Cardiac ventricle fibroblast (primary cell): ENCODE measurements around the gene DCST1. TPM values are rescaled to one million over a fixed set of nuclear protein-coding genes. Genes with fewer than 3 reads are reported as not detected.

Experiments
- total RNA-seq: library from RNA; depleted of rRNA; stranded (reverse); fragments of >200 nt; gene quantifications from 2 replicates; pipeline ENCODE4 v1.2.3, GENCODE V29; 2015

Gene DCST1, protein sequence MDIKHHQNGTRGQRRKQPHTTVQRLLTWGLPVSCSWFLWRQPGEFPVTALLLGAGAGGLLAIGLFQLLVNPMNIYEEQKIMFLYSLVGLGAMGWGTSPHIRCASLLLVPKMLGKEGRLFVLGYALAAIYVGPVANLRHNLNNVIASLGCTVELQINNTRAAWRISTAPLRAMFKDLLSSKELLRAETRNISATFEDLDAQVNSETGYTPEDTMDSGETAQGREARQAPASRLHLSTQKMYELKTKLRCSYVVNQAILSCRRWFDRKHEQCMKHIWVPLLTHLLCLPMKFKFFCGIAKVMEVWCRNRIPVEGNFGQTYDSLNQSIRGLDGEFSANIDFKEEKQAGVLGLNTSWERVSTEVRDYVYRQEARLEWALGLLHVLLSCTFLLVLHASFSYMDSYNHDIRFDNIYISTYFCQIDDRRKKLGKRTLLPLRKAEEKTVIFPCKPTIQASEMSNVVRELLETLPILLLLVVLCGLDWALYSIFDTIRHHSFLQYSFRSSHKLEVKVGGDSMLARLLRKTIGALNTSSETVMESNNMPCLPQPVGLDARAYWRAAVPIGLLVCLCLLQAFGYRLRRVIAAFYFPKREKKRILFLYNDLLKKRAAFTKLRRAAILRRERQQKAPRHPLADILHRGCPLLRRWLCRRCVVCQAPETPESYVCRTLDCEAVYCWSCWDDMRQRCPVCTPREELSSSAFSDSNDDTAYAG
- total RNA-seq = not detected in 2 replicates

DNA sequence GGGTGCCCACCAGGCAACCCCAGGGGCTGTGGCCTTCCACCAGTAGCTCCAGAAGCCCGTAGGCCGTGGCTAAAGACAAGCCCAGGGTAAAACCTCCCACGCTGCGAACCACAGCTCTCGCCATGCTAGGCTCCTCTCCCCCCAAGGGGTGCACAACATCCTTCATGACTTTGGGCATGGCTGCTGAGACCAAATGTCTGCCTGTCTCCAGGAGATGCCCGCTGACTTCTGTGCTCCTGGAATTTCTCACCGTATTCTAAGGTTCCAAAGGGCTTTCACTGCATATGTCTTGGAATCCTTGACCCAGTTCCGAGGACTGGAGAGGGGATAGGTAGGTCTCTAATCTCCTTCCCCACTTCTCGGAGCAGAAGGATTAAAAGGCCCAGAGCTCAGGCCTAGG, at the start of gene DCST1, which contains the start of gene DCST2:
DCST1 (plus strand) TSS at position 301 of the 400 bp plus-strand sequence. CDS start 213 bp downstream, outside the sequence.
DCST2 (minus strand) TSS at position 258 of the 400 bp plus-strand sequence; CDS start at position 178, 80 bp downstream.

DNA sequence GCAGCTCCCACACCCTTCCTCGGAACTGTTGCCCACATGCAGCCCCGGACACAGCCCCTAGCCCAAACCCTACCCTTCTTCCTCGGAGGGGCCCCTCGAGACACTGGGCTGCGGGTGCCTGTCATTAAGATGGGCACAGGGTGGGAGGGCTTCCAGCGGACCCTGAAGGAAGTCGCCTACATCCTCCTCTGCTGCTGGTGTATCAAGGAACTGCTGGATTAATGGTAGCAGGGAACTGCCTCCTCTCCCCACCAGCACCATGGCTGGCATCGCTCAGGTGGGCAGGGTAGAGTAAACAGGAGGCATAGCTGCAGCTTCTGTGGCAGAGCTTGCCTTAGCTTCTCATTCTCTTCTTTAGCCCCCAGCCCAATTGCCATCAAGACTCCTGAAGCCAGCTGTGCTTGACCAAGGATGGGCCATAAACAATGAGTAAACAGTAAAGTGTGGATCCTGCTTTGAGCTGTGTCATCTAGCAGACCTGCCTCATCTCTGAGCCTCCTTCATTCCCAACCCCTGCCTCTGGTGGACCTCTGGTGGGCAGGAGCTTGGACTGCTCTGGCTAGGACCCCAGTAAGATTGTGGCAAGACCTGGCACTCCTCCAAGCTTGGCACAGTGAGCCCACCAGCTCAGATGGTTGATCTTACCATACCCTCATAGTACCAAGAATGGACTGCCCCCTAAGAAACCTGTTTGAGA, 39.9 kb upstream of the DCST1 start, which contains the start of gene LENEP:
LENEP (plus strand) TSS at position 15 of the 697 bp plus-strand sequence; CDS start at position 37, 22 bp downstream.

DNA sequence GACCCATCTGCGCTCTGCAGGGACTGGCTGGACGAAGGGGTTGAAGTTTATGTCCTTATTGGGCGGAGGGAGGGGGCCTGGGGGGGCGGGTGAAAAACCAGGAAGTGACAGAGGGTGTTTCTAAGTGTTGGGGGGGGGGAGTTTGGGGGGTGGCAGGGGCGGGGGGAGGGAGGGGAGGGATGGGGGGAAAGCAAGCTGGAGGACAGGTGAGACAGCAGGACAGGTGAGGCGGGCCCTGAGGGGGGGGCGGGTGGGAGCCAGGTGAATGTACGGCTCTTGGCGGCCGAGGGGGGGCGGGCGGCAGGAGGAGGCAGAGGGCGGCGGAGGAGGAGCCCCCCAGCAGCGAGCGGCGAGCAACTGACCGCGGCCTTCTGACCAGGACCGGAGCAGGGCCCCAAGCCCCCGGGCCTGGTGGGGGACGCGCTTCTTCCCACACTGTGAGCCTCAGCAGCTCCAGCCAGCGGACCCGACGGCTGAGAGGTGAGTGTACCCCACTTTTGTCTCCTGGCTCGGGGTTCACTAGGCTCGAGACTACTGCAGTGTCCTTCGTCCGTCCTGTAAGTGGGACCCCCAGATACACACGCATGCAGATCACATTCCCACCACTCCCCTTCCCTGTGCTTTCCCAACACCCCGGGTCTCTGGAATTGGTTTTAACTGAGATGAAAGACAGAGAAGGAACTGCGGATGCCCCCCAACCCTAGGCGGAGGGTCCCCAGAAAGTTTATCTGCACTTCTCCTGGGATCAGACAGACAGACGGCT, 31.0 kb upstream of the DCST1 start, which contains the start of gene ZBTB7B:
ZBTB7B (plus strand) TSS at position 339 of the 763 bp plus-strand sequence. CDS start 11,859 bp downstream, outside the sequence.

DNA sequence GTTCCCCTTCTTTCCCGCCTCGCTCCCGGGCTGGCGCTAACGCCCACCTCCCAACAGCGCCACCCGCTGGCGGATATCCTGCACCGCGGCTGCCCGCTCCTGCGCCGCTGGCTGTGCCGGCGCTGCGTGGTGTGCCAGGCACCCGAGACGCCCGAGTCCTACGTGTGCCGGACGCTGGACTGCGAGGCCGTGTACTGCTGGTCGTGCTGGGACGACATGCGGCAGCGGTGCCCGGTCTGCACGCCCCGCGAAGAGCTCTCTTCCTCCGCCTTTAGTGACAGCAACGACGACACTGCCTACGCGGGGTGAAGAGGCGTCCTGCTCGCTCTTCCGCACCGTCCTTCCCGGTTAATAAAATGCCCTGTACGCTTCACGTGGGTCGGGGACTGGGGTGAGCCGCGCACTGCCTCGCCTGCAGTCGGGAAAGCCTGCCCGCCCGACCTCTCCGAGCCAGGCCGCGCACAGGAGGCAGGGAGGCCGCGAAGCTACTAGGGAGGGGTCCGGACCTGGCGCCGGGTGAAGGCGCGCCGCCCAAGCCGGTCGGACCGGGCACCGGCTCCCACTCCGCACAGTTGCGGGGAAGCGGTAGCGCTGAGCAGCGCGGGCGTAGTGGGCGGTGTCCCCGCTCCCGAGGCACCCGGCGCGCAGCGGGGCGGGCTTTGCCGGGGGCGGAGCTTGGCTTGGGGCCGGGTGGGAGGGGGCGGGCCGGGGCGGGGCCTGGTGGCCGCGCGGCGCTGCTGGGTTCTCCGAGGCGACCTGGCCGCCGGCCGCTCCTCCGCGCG, 17.1 kb downstream of the DCST1 start, which contains the start of gene ADAM15:
ADAM15 (plus strand) TSS at position 757 of the 782 bp plus-strand sequence. CDS start 71 bp downstream, outside the sequence.

DNA sequence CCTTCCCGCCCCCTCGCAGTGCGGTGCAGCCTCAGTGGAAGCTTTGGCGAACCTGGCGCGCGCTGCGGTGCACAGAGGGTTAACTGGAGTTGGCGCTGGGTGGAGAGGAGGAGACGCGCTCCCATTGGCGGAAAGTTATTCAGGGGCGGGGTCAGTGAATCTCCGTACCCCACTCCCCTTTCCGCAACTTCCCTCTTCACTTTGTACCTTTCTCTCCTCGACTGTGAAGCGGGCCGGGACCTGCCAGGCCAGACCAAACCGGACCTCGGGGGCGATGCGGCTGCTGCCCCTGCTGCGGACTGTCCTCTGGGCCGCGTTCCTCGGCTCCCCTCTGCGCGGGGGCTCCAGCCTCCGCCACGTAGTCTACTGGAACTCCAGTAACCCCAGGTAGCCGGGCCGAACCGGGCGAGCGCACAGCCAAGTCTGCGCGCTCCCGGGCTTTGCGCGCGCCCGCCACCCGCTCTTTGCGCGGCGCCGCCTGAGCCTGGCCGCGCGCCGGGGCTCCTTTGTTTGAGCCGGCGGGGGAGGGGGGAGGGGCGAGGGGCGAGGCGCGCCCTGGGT, 30.0 kb downstream of the DCST1 start, which contains the start of gene EFNA4:
EFNA4 (plus strand) TSS at position 191 of the 561 bp plus-strand sequence; CDS start at position 275, 84 bp downstream.

DNA sequence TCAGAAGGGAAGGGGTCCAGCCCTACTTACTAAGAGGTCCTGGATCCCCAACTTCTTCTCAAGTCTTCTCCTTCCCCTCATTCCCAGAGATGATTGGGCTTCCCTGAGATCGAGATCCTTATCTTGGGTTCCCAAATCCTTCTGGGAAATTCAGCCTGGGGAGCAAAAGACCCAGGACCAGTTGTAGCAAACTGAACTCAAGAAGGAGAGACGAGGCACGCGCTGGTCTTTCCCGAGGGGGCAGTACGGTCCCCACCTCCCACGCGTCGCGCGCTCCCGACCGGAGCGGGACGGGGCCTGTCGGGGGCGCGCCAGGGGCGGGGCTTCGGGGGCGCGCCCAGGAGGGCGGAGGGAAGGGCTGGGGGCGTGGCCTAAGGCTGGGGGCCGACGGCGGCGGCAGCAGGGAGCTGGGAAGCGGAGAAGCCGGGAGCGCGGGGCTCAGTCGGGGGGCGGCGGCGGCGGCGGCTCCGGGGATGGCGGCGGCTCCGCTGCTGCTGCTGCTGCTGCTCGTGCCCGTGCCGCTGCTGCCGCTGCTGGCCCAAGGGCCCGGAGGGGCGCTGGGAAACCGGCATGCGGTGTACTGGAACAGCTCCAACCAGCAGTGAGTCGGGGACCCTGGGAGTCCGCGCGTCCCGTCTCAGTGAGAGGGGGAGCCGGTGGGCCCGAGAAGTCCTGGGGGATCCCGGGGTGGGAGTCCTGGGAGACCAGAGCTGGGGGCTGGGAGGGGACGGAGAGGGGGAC, 45.0 kb downstream of the DCST1 start, which contains the start of gene EFNA3:
EFNA3 (plus strand) TSS at position 369 of the 741 bp plus-strand sequence; CDS start at position 474, 105 bp downstream.

Other genes with a start within 250 kb of the DCST1 start
- 0.10 and 0.19 TPM in 2 replicates for gene KCNN3, start 163.5 kb upstream of the DCST1 start, total RNA-seq
- 12.0 and 12.4 TPM in 2 replicates for gene PMVK, start 97.1 kb upstream of the DCST1 start, total RNA-seq
- gene PBXIP1, start 77.7 kb upstream of the DCST1 start, total RNA-seq = 65.3 and 66.9 TPM in 2 replicates
- gene PYGO2, start 72.0 kb upstream of the DCST1 start, total RNA-seq = 13.1 and 14.0 TPM in 2 replicates
- 255 and 277 TPM in 2 replicates for gene SHC1, start 63.1 kb upstream of the DCST1 start, total RNA-seq
- 24.4 and 27.5 TPM in 2 replicates for gene CKS1B, start 59.1 kb upstream of the DCST1 start, total RNA-seq
- gene FLAD1, start 50.5 kb upstream of the DCST1 start, total RNA-seq = 10.0 and 13.7 TPM in 2 replicates
- gene LENEP, start 40.2 kb upstream of the DCST1 start, total RNA-seq = not detected in 2 replicates
- gene ZBTB7B, start 31.0 kb upstream of the DCST1 start, total RNA-seq = 16.1 and 19.1 TPM in 2 replicates
- gene DCST2, start within 50 bp of the DCST1 start, total RNA-seq = 0.06 TPM in 1 of 2 replicates, not detected in the other
- gene ADAM15, start 17.5 kb downstream of the DCST1 start, total RNA-seq = 45.5 and 52.4 TPM in 2 replicates
- gene EFNA4, start 29.9 kb downstream of the DCST1 start, total RNA-seq = 9.6 and 9.8 TPM in 2 replicates
- gene EFNA3, start 45.0 kb downstream of the DCST1 start, total RNA-seq = 1.2 and 1.8 TPM in 2 replicates
- gene EFNA1, start 94.1 kb downstream of the DCST1 start, total RNA-seq = 9.2 and 14.2 TPM in 2 replicates
- 21.6 and 28.6 TPM in 2 replicates for gene SLC50A1, start 102.0 kb downstream of the DCST1 start, total RNA-seq
- gene DPM3, start 106.7 kb downstream of the DCST1 start, total RNA-seq = 38.6 and 50.3 TPM in 2 replicates
- gene KRTCAP2, start 139.5 kb downstream of the DCST1 start, total RNA-seq = 130 and 151 TPM in 2 replicates
- gene TRIM46, start 140.0 kb downstream of the DCST1 start, total RNA-seq = 0.75 and 1.3 TPM in 2 replicates
- gene THBS3, start 174.1 kb downstream of the DCST1 start, total RNA-seq = 10.3 and 16.4 TPM in 2 replicates
- gene MTX1, start 174.9 kb downstream of the DCST1 start, total RNA-seq = 30.4 and 47.7 TPM in 2 replicates
- gene ENTREP3, start 221.7 kb downstream of the DCST1 start, total RNA-seq = 23.7 and 28.2 TPM in 2 replicates
- 49.4 and 68.1 TPM in 2 replicates for gene SCAMP3, start 228.5 kb downstream of the DCST1 start, total RNA-seq
- 15.2 and 19.1 TPM in 2 replicates for gene CLK2, start 239.7 kb downstream of the DCST1 start, total RNA-seq
- 0.06 and 0.15 TPM in 2 replicates for gene HCN3, start 243.6 kb downstream of the DCST1 start, total RNA-seq